Measurements from ENCODE around the gene DISP2.

The DISP2 gene

DNA sequence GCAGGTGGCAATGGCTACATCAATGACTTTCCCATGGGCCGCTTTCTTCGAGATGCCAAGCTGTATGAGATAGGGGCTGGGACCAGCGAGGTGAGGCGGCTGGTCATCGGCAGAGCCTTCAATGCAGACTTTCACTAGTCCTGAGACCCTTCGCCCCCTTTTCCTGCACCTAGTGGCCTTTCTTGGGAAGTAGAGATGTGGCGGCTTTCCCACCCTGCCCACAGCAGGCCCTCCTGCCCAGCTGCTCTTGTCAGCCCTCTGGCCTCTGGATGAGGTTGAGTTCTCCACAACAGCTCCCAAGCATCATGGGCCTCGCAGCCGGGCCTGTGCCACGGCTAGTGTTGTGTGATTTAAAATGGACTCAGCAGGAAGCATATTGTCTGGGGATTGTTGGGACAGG, 60.1 kb downstream of the DISP2 start:
- in situ Hi-C loops (cut with MboI; ENCODE audit: low sequenced_read_pairs): no loop called here

GRCh38 chr15:40420071-40420713, 62.2 kb downstream of the DISP2 start:
- in situ Hi-C loops (cut with MboI; ENCODE audit: low sequenced_read_pairs): no loop called here

DNA sequence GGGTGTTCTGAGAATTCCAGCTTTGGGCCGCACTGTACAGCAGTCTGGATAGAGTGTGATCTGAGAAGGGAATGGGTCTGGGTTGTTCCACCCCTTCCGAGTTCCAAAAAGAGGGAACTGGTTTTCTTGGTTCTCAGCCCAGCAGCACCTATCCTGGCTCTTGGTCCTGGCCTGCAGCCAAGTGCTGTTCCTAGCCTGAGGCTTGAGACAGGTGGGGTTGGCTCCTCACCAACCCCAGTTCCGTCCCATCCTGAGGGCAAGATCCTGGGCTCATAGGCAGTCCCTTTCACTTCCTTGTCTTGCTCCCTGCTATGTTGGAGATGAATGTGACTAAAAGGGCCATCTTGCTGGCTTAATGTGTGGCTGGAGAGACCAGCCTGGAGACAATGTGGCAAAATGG, 62.8 kb downstream of the DISP2 start:
- in situ Hi-C loops (cut with MboI; ENCODE audit: low sequenced_read_pairs): no loop called here

GRCh38 chr15:40421246-40422157, 63.5 kb downstream of the DISP2 start:
- in situ Hi-C loops (cut with MboI; ENCODE audit: low sequenced_read_pairs): no loop called here

DNA sequence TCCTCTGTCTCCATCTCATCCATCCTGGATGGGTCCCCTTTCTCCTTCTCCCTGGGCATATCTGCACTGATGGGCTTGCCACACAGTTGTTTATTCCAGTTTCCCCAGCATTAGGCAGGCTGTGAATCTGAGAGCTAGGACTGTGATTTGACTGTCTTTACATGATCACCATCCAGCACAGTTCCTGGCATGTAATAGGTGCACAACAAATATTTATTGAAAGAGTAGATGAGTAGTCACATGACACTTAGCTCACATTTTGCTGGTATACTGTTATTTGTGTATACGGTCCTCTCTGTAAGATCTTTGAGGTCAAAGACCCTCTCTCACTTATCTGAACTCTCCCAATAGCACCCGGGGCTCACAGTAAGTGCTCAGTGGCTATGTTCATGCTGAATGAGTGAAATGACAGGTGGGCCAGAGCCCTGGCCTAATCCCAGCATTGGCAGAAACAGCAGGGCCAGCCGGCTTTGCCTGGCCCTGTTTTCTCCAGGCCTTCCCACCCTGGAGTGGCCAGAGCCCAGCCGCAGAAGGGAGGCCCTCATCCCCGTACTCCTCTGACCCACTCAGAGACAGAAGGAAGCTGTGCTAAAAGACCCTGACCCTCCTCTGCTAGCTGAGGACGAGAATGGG, 66.6 kb downstream of the DISP2 start:
- in situ Hi-C loops (cut with MboI; ENCODE audit: low sequenced_read_pairs): no loop called here

DNA sequence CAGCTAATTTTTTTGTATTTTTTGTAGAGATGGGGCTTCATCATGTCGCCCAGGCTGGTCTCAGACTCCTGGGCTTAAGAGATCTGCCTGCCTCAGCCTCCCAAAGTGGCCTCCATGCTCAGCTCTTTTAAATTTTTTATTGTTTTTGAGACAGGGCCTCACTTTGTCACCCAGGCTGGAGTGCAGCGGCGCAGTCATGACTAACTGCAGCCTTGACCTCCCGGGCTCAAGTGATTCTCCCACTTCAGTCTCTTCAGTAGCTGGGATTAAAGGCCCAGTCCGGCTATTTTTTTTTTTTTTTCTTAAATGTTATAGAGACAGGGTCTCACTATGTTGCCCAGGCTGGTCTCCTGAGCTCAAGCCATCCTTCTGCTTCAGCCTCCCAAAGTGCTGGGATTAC, 67.7 kb downstream of the DISP2 start:
- in situ Hi-C loops (cut with MboI; ENCODE audit: low sequenced_read_pairs): no loop called here

DNA sequence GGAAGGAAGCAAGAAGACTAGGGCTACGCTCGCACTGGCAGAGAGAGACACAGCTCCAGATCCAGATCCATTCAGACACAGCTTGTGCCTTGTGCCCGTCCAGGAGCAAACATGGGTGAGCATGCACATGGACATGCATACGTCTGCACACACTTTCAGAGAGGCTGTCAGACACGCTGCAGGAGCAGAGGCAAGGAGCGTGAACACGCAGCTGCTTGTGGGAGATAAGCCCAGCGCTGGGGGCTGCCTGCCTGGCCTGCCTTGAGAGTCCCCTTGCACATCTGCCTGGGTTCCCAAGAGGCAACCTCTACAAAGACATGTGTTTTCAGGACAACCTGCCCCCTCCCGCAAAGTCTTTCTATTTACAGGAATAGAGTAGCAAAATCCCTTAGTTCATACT, 69.2 kb downstream of the DISP2 start:
- in situ Hi-C loops (cut with MboI; ENCODE audit: low sequenced_read_pairs): no loop called here

DNA sequence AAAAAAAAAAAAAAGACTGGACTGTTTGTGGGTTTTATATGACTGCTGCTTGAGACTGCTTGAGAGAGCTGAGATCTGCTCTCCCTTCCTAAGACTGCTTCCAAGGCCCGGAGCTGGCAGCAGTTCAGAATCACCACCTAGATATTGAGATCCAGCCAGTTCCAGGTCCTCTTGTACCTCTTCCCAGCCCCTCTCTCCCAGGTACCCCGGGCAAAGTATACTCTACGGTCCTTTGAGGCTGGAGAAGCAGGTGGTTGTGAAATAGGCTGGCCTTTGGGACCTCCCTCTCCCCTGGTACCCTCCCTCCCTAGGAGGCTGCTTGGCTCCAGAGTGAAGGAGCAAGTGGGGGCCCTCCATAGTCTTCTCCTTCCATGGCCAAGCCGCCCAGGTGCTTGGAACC, 70.2 kb downstream of the DISP2 start:
- in situ Hi-C loops (cut with MboI; ENCODE audit: low sequenced_read_pairs): no loop called here
